ENCODE measurements around the gene TNS4. TPM values are rescaled to one million over a fixed set of nuclear protein-coding genes. Genes with fewer than 3 reads are reported as not detected.

The TNS4 gene
- total RNA-seq, 4 donors from 2014 or later: 34.6 to 104 (median 71.1) TPM

DNA sequence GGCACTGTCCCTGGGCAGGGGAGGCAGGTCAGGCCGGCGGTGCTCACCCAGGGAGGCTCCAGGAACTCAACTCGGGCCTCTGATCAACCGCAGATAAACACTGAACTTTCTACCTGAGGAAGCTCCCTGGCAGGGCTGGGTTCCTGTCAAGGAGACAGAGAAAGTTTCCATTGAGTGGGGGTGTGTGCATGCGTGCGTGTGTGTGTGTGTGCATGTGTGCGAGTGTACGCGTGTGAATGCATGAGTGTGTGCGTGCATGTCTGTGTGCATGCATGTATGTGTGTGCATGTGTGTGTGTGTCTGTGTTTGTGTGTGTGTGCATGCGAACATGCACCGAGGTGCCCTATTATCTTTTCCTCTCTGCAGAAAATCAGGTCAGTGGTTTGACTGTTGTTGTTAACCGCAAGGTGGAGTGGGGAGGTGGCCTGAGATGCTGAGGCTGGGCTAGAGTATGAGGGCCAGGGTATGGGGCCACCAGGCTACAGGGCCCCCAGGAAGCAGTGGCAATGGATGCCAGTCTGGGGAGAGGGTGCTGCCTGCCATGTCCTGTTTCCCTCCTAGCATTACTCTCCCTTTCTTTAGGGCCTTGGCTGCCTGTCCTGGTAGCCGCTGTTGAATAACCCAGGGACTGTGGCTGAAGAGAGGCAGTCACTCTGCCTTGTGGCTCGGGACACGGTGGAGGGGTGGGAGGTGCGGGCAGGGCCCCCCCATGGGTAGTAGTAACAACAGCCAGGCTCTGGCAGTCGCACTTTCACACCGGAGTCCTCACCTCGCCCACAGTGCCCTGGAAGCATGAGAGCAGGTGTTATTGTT is 39.8 kb upstream of the TNS4 start:
- Histone ChIP-seq H3K4me1 (peaks cover 39 to 86% (median 73%) of the 10 kb centered on the region in 3 donors), H3K27ac (peak overlapping the region; percentile 69 to 95 (median 89)), H3K4me3 (no peak overlapping the region), H3K36me3 (no peaks in the 10 kb centered on the region), H3K27me3 (no peaks in the 10 kb centered on the region), H3K9me3 (no peaks in the 10 kb centered on the region)
- intact Hi-C loops (cut with DNase I): no loop called here
- TF ChIP-seq POLR2A (IDR thresholded peaks at IDR 0.05): no peak
- TF ChIP-seq, protein P1, sequence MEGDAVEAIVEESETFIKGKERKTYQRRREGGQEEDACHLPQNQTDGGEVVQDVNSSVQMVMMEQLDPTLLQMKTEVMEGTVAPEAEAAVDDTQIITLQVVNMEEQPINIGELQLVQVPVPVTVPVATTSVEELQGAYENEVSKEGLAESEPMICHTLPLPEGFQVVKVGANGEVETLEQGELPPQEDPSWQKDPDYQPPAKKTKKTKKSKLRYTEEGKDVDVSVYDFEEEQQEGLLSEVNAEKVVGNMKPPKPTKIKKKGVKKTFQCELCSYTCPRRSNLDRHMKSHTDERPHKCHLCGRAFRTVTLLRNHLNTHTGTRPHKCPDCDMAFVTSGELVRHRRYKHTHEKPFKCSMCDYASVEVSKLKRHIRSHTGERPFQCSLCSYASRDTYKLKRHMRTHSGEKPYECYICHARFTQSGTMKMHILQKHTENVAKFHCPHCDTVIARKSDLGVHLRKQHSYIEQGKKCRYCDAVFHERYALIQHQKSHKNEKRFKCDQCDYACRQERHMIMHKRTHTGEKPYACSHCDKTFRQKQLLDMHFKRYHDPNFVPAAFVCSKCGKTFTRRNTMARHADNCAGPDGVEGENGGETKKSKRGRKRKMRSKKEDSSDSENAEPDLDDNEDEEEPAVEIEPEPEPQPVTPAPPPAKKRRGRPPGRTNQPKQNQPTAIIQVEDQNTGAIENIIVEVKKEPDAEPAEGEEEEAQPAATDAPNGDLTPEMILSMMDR (IDR thresholded peaks at IDR 0.05): no peak
- WGBS, 2 donors: 63 to 86% methylated on average over 13 to 19 of the region's 20 CpGs
- DNase-seq: no peak

DNA sequence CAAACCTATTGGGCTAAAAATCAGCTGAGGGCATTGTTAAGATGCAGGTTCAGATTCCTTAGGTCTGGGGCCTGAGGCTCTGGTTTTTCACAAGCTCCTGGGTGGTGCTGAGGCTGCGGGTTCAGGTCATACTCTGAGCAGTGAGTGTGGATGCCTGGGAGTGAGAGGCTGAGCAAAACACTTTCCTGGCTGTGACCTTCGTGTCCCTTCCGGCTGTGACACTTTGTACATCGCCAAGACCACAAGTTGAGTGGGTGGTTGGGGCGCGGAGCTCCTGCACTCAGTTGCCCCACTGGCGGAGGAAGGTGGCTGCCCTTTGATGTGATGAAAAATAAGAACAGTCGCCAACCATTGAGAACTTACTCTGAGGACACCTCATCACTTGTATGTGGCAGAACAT is 39.0 kb upstream of the TNS4 start:
- DNase-seq: no peak
- no peak overlapping the region for H3K4me3 ChIP-seq
- no peaks in the 10 kb centered on the region for H3K36me3 ChIP-seq
- H3K27me3 ChIP-seq: no peaks in the 10 kb centered on the region
- WGBS, 2 donors: 90 to 92% methylated on average over 2 to 4 of the region's 8 CpGs
- H3K4me1 ChIP-seq: peaks cover 43 to 94% (median 81%) of the 10 kb centered on the region in 3 donors
- no peaks in the 10 kb centered on the region for H3K9me3 ChIP-seq
- TF ChIP-seq POLR2A (IDR thresholded peaks at IDR 0.05): no peak
- TF ChIP-seq, protein P1 (IDR thresholded peaks at IDR 0.05): no peak
- intact Hi-C loops (cut with DNase I): no loop called here
- peak overlapping the region; percentile 52 to 95 (median 89) for H3K27ac ChIP-seq

DNA sequence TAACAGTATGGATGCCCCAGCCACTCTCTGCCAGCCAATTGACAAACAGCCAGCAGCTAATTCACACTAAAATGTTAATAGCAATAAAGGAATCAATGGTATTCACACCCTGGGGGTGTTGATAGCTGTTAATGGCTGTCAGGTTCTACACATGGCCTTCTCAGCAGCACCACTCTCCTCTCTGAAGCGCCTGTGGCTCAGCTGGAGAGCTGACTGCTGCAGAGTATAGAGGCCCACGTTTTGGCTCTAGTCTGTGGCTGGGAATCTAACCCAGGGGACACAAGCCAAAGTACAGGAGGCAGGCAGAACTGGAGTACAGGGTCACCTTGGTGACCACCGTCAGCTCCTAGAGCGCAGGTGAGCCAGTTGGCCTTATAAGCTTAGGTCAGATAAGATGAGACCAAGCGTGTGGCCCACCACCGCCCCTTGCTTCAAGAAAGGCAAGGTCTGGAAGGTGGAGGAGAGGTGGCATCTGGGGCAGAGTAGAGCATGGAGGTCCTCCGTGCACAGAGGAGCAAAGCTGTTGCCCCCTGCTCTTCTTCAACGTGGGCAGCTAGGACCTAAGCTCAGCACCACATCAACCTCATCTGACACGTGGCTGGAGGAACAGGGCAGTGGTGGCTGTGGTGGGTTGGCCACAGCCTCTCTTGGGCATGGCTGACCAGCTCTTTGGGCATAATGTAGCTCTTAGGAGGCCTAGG is 38.4 kb upstream of the TNS4 start:
- no peak for TF ChIP-seq POLR2A (IDR thresholded peaks at IDR 0.05)
- TF ChIP-seq, protein P1 (IDR thresholded peaks at IDR 0.05): no peak
- H3K4me1 ChIP-seq: peaks cover 43 to 100% (median 81%) of the 10 kb centered on the region in 3 donors
- H3K4me3 ChIP-seq: no peak overlapping the region
- H3K27ac ChIP-seq: peak overlapping the region; percentile 52 to 95 (median 89)
- intact Hi-C loops (cut with DNase I): no loop called here
- no peaks in the 10 kb centered on the region for H3K27me3 ChIP-seq
- no peak for DNase-seq
- no peaks in the 10 kb centered on the region for H3K9me3 ChIP-seq
- no peaks in the 10 kb centered on the region for H3K36me3 ChIP-seq
- WGBS, 2 donors: 78 to 86% methylated on average over 5 to 9 of the region's 9 CpGs

DNA sequence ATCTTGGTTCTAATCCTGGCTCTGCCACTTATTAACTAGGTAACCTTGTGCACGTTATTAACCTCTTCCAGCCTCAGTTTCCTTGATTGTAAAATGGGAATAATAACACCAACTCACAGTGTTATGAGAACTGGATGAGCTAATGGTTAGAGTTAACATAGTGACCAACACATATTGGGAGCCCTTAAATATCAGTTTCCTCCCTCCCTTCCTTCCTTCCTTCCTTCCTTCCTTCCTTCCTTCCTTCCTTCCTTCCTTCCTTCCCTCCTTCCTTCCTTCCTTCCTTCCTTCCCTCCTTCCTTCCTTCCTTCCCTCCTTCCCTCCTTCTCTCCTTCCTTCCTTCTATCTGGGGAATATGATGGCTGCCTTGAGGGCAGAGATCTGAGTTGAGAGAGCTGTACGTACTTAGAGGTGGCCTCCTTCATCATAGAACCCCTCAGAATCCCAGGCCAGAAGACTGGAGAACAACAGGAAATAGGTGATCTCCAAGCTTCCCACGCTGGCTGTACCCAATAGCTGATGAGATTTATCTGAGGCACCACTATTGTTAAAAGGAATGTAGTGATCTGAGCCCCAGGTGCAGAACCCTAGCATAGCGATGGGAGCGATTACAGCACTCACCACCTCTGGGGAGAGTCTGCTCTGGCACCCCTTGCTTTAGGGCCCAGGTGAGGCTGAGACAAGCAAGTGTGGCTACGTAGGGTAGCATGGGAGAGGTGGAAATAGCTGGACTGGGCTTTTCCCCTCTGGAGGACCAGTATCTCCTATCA is 37.7 kb upstream of the TNS4 start:
- intact Hi-C loops (cut with DNase I): no loop called here
- TF ChIP-seq POLR2A (IDR thresholded peaks at IDR 0.05): no peak
- TF ChIP-seq, protein P1 (IDR thresholded peaks at IDR 0.05): no peak
- no peak for DNase-seq
- H3K9me3 ChIP-seq: no peaks in the 10 kb centered on the region
- peaks cover 50 to 100% (median 81%) of the 10 kb centered on the region in 3 donors for H3K4me1 ChIP-seq
- H3K36me3 ChIP-seq: no peaks in the 10 kb centered on the region
- H3K27ac ChIP-seq: peak overlapping the region; percentile 52 to 95 (median 89)
- no peak overlapping the region for H3K4me3 ChIP-seq
- WGBS, 2 donors: 65 to 84% methylated on average over 5 of the region's 6 CpGs
- no peaks in the 10 kb centered on the region for H3K27me3 ChIP-seq

Measured in esophagus squamous epithelium (tissue), 5 donors.